ENCODE results near the gene TBX21.

Gene TBX21

GRCh38 chr17:47713980-47714700, 18.9 kb upstream of the TBX21 start:
- DNase-seq, result no peak

GRCh38 chr17:47714773-47715396, 18.2 kb upstream of the TBX21 start:
- no peak for DNase-seq

- no peak for DNase-seq
Observed at GRCh38 chr17:47715669-47716325, 17.2 kb upstream of the TBX21 start.

- peak; percentile 64 for DNase-seq
Observed at GRCh38 chr17:47716375-47716774, 16.7 kb upstream of the TBX21 start.

GRCh38 chr17:47717261-47717697, 15.8 kb upstream of the TBX21 start:
- DNase-seq, result peak; percentile 68

- DNase-seq, result peak; percentile 46
Observed at GRCh38 chr17:47717979-47718621, 14.9 kb upstream of the TBX21 start.

GRCh38 chr17:47718634-47719405, 14.2 kb upstream of the TBX21 start:
- DNase-seq, result no peak

- peak; percentile 94 for DNase-seq
Observed at GRCh38 chr17:47719411-47720152, 13.5 kb upstream of the TBX21 start.

- DNase-seq, result no peak
Observed at GRCh38 chr17:47720196-47720595, 12.8 kb upstream of the TBX21 start.

GRCh38 chr17:47720754-47721533, 12.1 kb upstream of the TBX21 start:
- DNase-seq, result peak; percentile 98

GRCh38 chr17:47721725-47722124, 11.3 kb upstream of the TBX21 start:
- DNase-seq, result peak; percentile 44

GRCh38 chr17:47724705-47725104, 8.3 kb upstream of the TBX21 start:
- no peak for DNase-seq

- peak; percentile 58 for DNase-seq
Observed at GRCh38 chr17:47725446-47726111, 7.5 kb upstream of the TBX21 start.

GRCh38 chr17:47726796-47727703, 6.0 kb upstream of the TBX21 start:
- DNase-seq, result no peak

GRCh38 chr17:47727704-47728036, 5.4 kb upstream of the TBX21 start:
- no peak for DNase-seq

GRCh38 chr17:47728214-47728877, 4.7 kb upstream of the TBX21 start:
- DNase-seq, result no peak

GRCh38 chr17:47729476-47729875, 3.6 kb upstream of the TBX21 start:
- peak; percentile 73 for DNase-seq

GRCh38 chr17:47730681-47731080, 2.4 kb upstream of the TBX21 start:
- no peak for DNase-seq

GRCh38 chr17:47731396-47731795, 1.6 kb upstream of the TBX21 start:
- DNase-seq, result no peak

Data from activated CD4-positive, alpha-beta T cell treated with anti-CD3 and anti-CD28 coated beads, Interleukin-2, Interleukin-6, amounts not matched to agents 100 ng/mL and 50 ng/mL, durations not matched to agents 16 hours and 8 hours (primary cell).